ENCODE data around the gene TTLL12.

GRCh38 chr22:43172191-43172590, 14.7 kb downstream of the TTLL12 start:
- TF ChIP-seq CTCF (IDR thresholded peaks at IDR 0.05) (no peak), ELK1 (IDR thresholded peaks at IDR 0.05; ENCODE audit: low read depth, low read length) (no peak), CHD2 (IDR thresholded peaks at IDR 0.05; ENCODE audit: low read length, partially characterized antibody) (no peak), RNF2 (IDR thresholded peaks at IDR 0.05; ENCODE audit: borderline replicate concordance, low read depth) (no peak), REST (IDR thresholded peaks at IDR 0.05) (no peak), POLR2A (IDR thresholded peaks at IDR 0.05; ENCODE audit: low read length) (no peak)
